HG03103 (cell line): ENCODE results near the gene AARS1.
"Not testable (repeated sequence)": the region's sequence is repeated elsewhere in the genome, so short reads cannot be mapped to it uniquely, and the experiment has no call there.

ENCODE experiments used
- ATAC-seq: cut with Tn5 transposase; IDR thresholded peaks from one replicate; pipeline ENCODE4 v1.9.1; 2021; ENCODE audit warnings: low read depth; ENCODE audit not compliant: unreplicated experiment

AARS1 gene

GRCh38 chr16:70226024-70226423 lies 63.3 kb downstream of the AARS1 start:
- ATAC-seq, result not testable (repeated sequence)

- not testable (repeated sequence) for ATAC-seq
These were observed 63.9 kb downstream of the AARS1 start for GRCh38 chr16:70225430-70225829.

DNA sequence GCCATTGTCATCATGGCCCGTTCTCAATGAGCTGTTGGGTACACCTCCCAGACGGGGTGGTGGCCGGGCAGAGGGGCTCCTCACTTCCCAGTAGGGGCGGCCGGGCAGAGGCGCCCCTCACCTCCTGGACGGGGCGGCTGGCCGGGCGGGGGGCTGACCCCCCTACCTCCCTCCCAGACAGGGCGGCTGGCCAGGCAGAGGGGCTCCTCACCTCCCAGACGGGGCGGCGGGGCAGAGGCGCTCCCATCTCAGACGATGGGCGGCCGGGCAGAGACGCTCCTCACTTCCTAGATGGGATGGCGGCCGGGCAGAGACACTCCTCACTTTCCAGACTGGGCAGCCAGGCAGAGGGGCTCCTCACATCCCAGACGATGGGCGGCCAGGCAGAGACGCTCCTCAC lies 64.7 kb downstream of the AARS1 start:
- not testable (repeated sequence) for ATAC-seq

- not testable (repeated sequence) for ATAC-seq
These were observed 65.3 kb downstream of the AARS1 start for GRCh38 chr16:70223971-70224513.

DNA sequence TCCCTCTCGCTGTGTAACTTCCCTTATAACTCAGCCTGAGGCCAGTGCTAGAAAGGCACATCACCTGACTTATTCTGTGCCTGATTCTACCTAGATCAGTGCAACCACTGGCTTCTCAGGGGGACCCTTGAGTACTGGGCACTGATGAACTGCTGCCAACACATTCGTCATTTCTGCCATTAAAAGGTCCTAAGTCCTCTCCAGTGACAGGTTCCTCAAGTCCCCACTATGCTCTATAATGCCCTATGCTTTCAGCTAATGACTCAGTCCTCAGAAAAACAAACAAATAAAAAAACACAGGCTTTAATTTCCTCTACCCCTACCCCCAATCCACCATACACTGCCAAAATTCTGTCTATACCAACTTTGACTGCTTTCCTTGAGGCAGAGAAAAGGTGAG lies 66.1 kb downstream of the AARS1 start:
- ATAC-seq, result not testable (repeated sequence)

- not testable (repeated sequence) for ATAC-seq
These were observed 66.7 kb downstream of the AARS1 start for GRCh38 chr16:70222574-70222973.

DNA sequence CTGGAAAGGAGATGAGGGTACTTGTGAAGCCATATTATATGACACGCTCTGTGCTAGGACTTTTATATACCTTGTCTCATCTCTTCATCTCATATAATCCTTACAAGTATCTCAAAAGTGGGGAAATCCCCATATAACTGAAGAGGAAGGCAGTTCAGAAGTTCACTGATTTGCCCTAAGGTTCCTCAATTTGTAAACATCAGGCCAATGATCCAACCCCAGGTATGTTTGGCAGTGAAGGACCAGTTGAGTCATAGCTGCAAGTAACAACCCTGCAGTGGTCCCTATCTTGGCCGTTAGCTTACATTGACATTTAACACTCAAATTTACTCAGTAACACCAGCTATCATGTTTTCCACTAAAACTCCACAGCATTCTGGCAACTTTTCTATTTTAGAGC lies 70.7 kb downstream of the AARS1 start:
- ATAC-seq, result not testable (repeated sequence)

- not testable (repeated sequence) for ATAC-seq
These were observed 82.9 kb downstream of the AARS1 start for GRCh38 chr16:70206382-70206781.

GRCh38 chr16:70204668-70205405 lies 84.5 kb downstream of the AARS1 start:
- ATAC-seq, result not testable (repeated sequence)

DNA sequence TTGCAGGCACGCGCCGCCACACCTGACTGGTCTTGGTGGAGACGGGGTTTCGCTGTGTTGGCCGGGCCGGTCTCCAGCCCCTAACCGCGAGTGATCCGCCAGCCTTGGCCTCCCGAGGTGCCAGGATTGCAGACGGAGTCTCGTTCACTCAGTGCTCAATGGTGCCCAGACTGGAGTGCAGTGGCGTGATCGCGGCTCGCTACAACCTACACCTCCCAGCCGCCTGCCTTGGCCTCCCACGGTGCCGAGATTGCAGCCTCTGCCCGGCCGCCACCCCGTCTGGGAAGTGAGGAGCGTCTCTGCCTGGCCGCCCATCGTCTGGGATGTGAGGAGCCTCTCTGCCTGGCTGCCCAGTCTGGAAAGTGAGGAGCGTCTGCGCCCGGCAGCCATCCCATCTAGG lies 85.3 kb downstream of the AARS1 start:
- not testable (repeated sequence) for ATAC-seq

DNA sequence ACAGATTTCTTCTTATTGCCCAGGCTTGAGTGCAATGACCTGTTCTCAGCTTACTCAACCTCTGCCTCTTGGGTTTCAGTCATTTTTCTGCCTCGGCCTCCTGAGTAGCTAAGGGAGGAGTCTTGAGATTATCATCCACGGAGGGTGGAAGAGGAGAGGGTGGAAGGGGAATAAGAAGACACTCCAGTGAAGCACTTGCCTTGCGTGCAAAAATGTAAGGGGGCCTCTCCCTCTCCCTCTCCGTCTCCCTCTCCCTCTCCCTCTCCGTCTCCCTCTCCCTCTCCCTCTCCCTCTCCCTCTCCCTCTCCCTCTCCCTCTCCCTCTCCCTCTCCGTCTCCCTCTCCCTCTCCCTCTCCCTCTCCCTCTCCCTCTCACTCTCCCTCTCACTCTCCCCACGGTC lies 85.8 kb downstream of the AARS1 start:
- not testable (repeated sequence) for ATAC-seq
